Measurements from ENCODE around the gene CD9. TPM values are rescaled to one million over a fixed set of nuclear protein-coding genes. Genes with fewer than 3 reads are reported as not detected.
A peak's percentile ranks its signal among the peaks of the same experiment; 100 is the strongest.

CD9 gene
- total and polyA plus RNA-seq, 2 of the 8 experiments (the other 6 are each of a cell fraction or from before 2014, with no cell fraction given), result 168 to 319 TPM

- Histone ChIP-seq H3K79me2 (ENCODE audit: control insufficient read depth in 1 of 2, insufficient read depth in 2 of 2, low read length in 2 of 2) (no peaks in the 10 kb centered on the region), H4K5ac (ENCODE audit: insufficient read length, low read depth, low read length) (no peak overlapping the region), H3K23me2 (ENCODE audit: low read depth, low read length) (peaks cover 7% of the 10 kb centered on the region; the same call in 1 of the 2 replicates), H2BK120ac (replicated peaks; ENCODE audit: low read depth, low read length) (no peak overlapping the region), H3K36me3 (ENCODE audit: control insufficient read depth in 2 of 4, insufficient read depth in 4 of 4, low read length in 3 of 4) (no peaks in the 10 kb centered on the region), H2AFZ (ENCODE audit: low read length) (no peak overlapping the region), H3K9ac (replicated peaks in 1 of 4; ENCODE audit: extremely low read depth in 1 of 4, low read depth in 3 of 4, low read length in 3 of 4) (no peak overlapping the region), H3K23ac (ENCODE audit: insufficient read length) (no peak overlapping the region), H2AK5ac (ENCODE audit: low read depth, low read length) (no peak overlapping the region), H3K9me3 (ENCODE audit: insufficient read depth in 2 of 2, low read depth in 1 of 2, low read length in 1 of 2) (peaks cover 0 to 4% of the 10 kb centered on the region in 2 experiments; a peak in 1 of 4 replicates), H3K27ac (ENCODE audit: low read depth, low read length) (no peak overlapping the region), H3K56ac (replicated peaks; ENCODE audit: insufficient read length, low read depth, low read length) (peak overlapping the region; percentile 94), H2BK20ac (ENCODE audit: low read length) (no peak overlapping the region), H4K91ac (replicated peaks; ENCODE audit: insufficient read length, low read length) (no peak overlapping the region), H3K4me2 (ENCODE audit: insufficient read depth in 1 of 2, low read depth in 2 of 2, low read length in 2 of 2) (no peak overlapping the region), H3K4me3 (ENCODE audit: extremely low read depth in 1 of 4, insufficient read depth in 2 of 4, low read depth in 3 of 4, low read length in 4 of 4) (no peak overlapping the region), H4K20me1 (replicated peaks in 1 of 2; ENCODE audit: control insufficient read depth in 1 of 2, insufficient read depth in 2 of 2, low read length in 2 of 2) (peaks cover 0 to 2% of the 10 kb centered on the region in 2 experiments), H3K79me1 (ENCODE audit: low read depth, low read length) (no peaks in the 10 kb centered on the region), H2BK12ac (ENCODE audit: low read depth, low read length) (no peak overlapping the region), H2BK15ac (ENCODE audit: low read length) (no peak overlapping the region), H4K8ac (ENCODE audit: extremely low read depth, insufficient read depth, low read length) (no peak overlapping the region), H3K4ac (replicated peaks; ENCODE audit: insufficient read length, low read depth, low read length) (no peak overlapping the region), H3K14ac (ENCODE audit: insufficient read length) (no peak overlapping the region), H2BK5ac (ENCODE audit: low read depth, low read length) (no peak overlapping the region), H3K27me3 (replicated peaks in 1 of 4; ENCODE audit: control insufficient read depth in 3 of 4, extremely low read depth in 1 of 4, insufficient read depth in 3 of 4, low read length in 3 of 4) (no peaks in the 10 kb centered on the region), H3K4me1 (replicated peaks in 1 of 4; ENCODE audit: control insufficient read depth in 3 of 4, insufficient read depth in 4 of 4, low read length in 3 of 4) (peaks cover 0 to 12% (median 1%) of the 10 kb centered on the region in 4 experiments; a peak in 5 of 7 replicates), H3K18ac (ENCODE audit: extremely low read depth, low read length) (no peak overlapping the region)
- ChIA-PET POLR2A (ENCODE audit: partially characterized antibody) (interaction anchor here (1.6 kb wide), 1 partner anchor 12 kb away, joined by 4 read pairs; no protein-coding TSS in a partner anchor), CTCF (ENCODE audit: partially characterized antibody) (interaction anchor here (0.8 to 1.9 kb wide), 4 partner anchors 9 to 108 kb away, joined by 3 to 7 read pairs (median 4); no protein-coding TSS in a partner anchor)
- 17% methylated on average over 1 of the region's 1 CpG; no CpG with 5 or more reads in 1 of the 2 experiments for WGBS, 2 experiments (ENCODE audit: extremely low coverage in 1 of 2, insufficient coverage in 1 of 2, insufficient read length in 1 of 2, insufficient replicate concordance in 2 of 2, low coverage in 1 of 2, low lambda C conversion rate in 2 of 2, missing lambda C conversion rate in 1 of 2)
- DNase-seq (ENCODE audit: low read depth in 1 of 2, low spot score in 2 of 2), result no peak
- no peak for FAIRE-seq
Measured at GRCh38 chr12:6181166-6181565, 19.0 kb upstream of the CD9 start.

All from H1 (cell line).